CD8-positive, alpha-beta memory T cell (primary cell): ENCODE results near the gene IKBKG. TPM values are rescaled to one million over a fixed set of nuclear protein-coding genes. Genes with fewer than 3 reads are reported as not detected.
A peak's percentile ranks its signal among the peaks of the same experiment; 100 is the strongest.

Experiments
- CTCF ChIA-PET: fragments of 350-600 bp; sonication (Branson Sonifier 250); formaldehyde crosslinking; loops from one replicate; lab custom pipeline; 2021; ENCODE audit warnings: antibody characterized with exemption; lab: Charles Lee
- POLR2A ChIA-PET: fragments of 350-600 bp; sonication (Branson Sonifier 250); formaldehyde crosslinking; loops from one replicate; lab custom pipeline; 2021; ENCODE audit warnings: antibody characterized with exemption; lab: Charles Lee
- DNase-seq, 5 donors: peaks; one replicate each; pipeline versions ENCODE4 v3.0.0 to v3.0.0-alpha.2; 2020 to 2022; ENCODE audit warnings: mixed read lengths in 1 of 5
- H3K27ac ChIP-seq: one replicate; pipeline ENCODE4 v1.7.0; 2013; ENCODE audit warnings: low read depth, mild to moderate bottlenecking, low read length, moderate library complexity
- H3K27me3 ChIP-seq: 2 replicates; pipeline ENCODE4 v1.7.0; 2013; ENCODE audit warnings: low read length, mild to moderate bottlenecking; ENCODE audit not compliant: insufficient read depth, poor library complexity, severe bottlenecking
- H3K36me3 ChIP-seq: 2 replicates; pipeline ENCODE4 v1.7.0; 2013; ENCODE audit warnings: mild to moderate bottlenecking, low read length, moderate library complexity; ENCODE audit not compliant: insufficient read depth
- H3K4me1 ChIP-seq: 2 replicates; pipeline ENCODE4 v1.7.0; 2013; ENCODE audit warnings: mild to moderate bottlenecking, low read length, moderate library complexity; ENCODE audit not compliant: insufficient read depth
- H3K4me3 ChIP-seq: 2 replicates; pipeline ENCODE4 v1.7.0; 2013; ENCODE audit warnings: mild to moderate bottlenecking, low read length
- H3K9me3 ChIP-seq: 2 replicates; pipeline ENCODE4 v1.7.0; 2013; ENCODE audit warnings: mild to moderate bottlenecking, low read length
- H3K27ac Mint-ChIP-seq, 8 donors: one replicate each; pipeline ENCODE4 v1.8.0; 2020 to 2021; ENCODE audit warnings: mixed read lengths in 8 of 8, mild to moderate bottlenecking in 6 of 8, inconsistent platforms in 3 of 8, moderate library complexity in 3 of 8
- H3K27me3 Mint-ChIP-seq, 2 donors: one replicate each; pipeline ENCODE4 v1.8.0; 2020 to 2021; ENCODE audit warnings: mixed read lengths in 2 of 2, mild to moderate bottlenecking in 1 of 2, moderate library complexity in 1 of 2
- H3K36me3 Mint-ChIP-seq, 3 donors: one replicate each; pipeline ENCODE4 v1.8.0; 2020 to 2021; ENCODE audit warnings: mixed read lengths in 3 of 3, inconsistent platforms in 1 of 3, mild to moderate bottlenecking in 1 of 3
- H3K4me1 Mint-ChIP-seq, 3 donors: one replicate each; pipeline ENCODE4 v1.8.0; 2020 to 2021; ENCODE audit warnings: mixed read lengths in 3 of 3, inconsistent platforms in 1 of 3, mild to moderate bottlenecking in 1 of 3
- H3K4me3 Mint-ChIP-seq, 7 donors: one replicate each; pipeline ENCODE4 v1.8.0; 2020 to 2021; ENCODE audit warnings: mixed read lengths in 7 of 7, mild to moderate bottlenecking in 6 of 7, moderate library complexity in 4 of 7, inconsistent platforms in 2 of 7
- H3K9me3 Mint-ChIP-seq, 5 donors: one replicate each; pipeline ENCODE4 v1.8.0; 2020 to 2022; ENCODE audit warnings: mixed read lengths in 5 of 5, mild to moderate bottlenecking in 3 of 5, moderate library complexity in 2 of 5, inconsistent platforms in 1 of 5
- polyA plus RNA-seq: library from polyadenylated mRNA; unstranded; fragments of 300-500 nt; fragmentation: Illumina TruSeq; gene quantifications from one replicate; pipeline ENCODE4 v1.2.3, GENCODE V29; 2021
- total RNA-seq, 2 experiments: library from RNA; stranded (reverse); gene quantifications; one replicate each; pipeline ENCODE4 v1.2.3, GENCODE V29; 2021

The IKBKG gene
- total and polyA plus RNA-seq, 3 experiments from 2014 or later, result 33.9 to 35.4 (median 34.8) TPM

GRCh38 chrX:154596290-154596929 is 49.0 kb downstream of the IKBKG start:
- ChIA-PET POLR2A (no interaction called here), CTCF (no interaction called here)
- no peak for DNase-seq
- peaks cover 0 to 9% of the 10 kb centered on the region in 2 donors for H3K27me3 Mint-ChIP-seq
- no peaks in the 10 kb centered on the region for H3K36me3 Mint-ChIP-seq
- no peak overlapping the region for H3K27ac Mint-ChIP-seq
- H3K4me1 Mint-ChIP-seq, result peaks cover 8 to 13% (median 10%) of the 10 kb centered on the region in 3 donors
- H3K4me3 Mint-ChIP-seq, result no peak overlapping the region
- no peak overlapping the region for H3K27ac ChIP-seq
- H3K9me3 Mint-ChIP-seq, result peaks cover 0 to 8% (median 3%) of the 10 kb centered on the region in 5 donors
- H3K27me3 ChIP-seq, result no peaks in the 10 kb centered on the region
- H3K4me3 ChIP-seq, result no peak overlapping the region
- H3K36me3 ChIP-seq, result no peaks in the 10 kb centered on the region
- no peaks in the 10 kb centered on the region for H3K9me3 ChIP-seq
- H3K4me1 ChIP-seq, result no peaks in the 10 kb centered on the region

- no peaks in the 10 kb centered on the region for H3K9me3 ChIP-seq
- Mint-ChIP-seq H3K27me3 (peaks cover 0 to 9% of the 10 kb centered on the region in 2 donors), H3K27ac (no peak overlapping the region), H3K36me3 (no peaks in the 10 kb centered on the region), H3K9me3 (peaks cover 0 to 6% (median under 1%) of the 10 kb centered on the region in 5 donors), H3K4me1 (peaks cover 8 to 13% (median 10%) of the 10 kb centered on the region in 3 donors), H3K4me3 (no peak overlapping the region)
- ChIA-PET POLR2A (no interaction called here), CTCF (no interaction called here)
- H3K36me3 ChIP-seq, result no peaks in the 10 kb centered on the region
- H3K27ac ChIP-seq, result no peak overlapping the region
- no peak for DNase-seq
- no peak overlapping the region for H3K4me3 ChIP-seq
- H3K4me1 ChIP-seq, result no peaks in the 10 kb centered on the region
- H3K27me3 ChIP-seq, result no peaks in the 10 kb centered on the region
These were observed 49.8 kb downstream of the IKBKG start for GRCh38 chrX:154597221-154597620.

- Mint-ChIP-seq H3K4me3 (no peak overlapping the region), H3K9me3 (no peaks in the 10 kb centered on the region), H3K27ac (peak overlapping the region in 1 of 8 donors; percentile 43), H3K4me1 (peaks cover 8 to 13% (median 10%) of the 10 kb centered on the region in 3 donors), H3K36me3 (no peaks in the 10 kb centered on the region), H3K27me3 (peaks cover 0 to 9% of the 10 kb centered on the region in 2 donors)
- no peak for DNase-seq
- H3K9me3 ChIP-seq, result no peaks in the 10 kb centered on the region
- ChIA-PET CTCF (no interaction called here), POLR2A (no interaction called here)
- H3K4me3 ChIP-seq, result no peak overlapping the region
- H3K4me1 ChIP-seq, result no peaks in the 10 kb centered on the region
- H3K27ac ChIP-seq, result no peak overlapping the region
- no peaks in the 10 kb centered on the region for H3K36me3 ChIP-seq
- H3K27me3 ChIP-seq, result no peaks in the 10 kb centered on the region
These were observed 51.2 kb downstream of the IKBKG start for GRCh38 chrX:154598656-154599055.

- POLR2A ChIA-PET, result no interaction called here
- Mint-ChIP-seq H3K9me3 (no peaks in the 10 kb centered on the region), H3K4me3 (no peak overlapping the region)
These were observed 52.1 kb downstream of the IKBKG start for GRCh38 chrX:154599531-154599930.

GRCh38 chrX:154600759-154601374 is 53.4 kb downstream of the IKBKG start:
- Mint-ChIP-seq H3K27ac (no peak overlapping the region), H3K4me3 (no peak overlapping the region), H3K27me3 (peaks cover 2 to 3% of the 10 kb centered on the region in 2 donors), H3K9me3 (no peaks in the 10 kb centered on the region), H3K36me3 (no peaks in the 10 kb centered on the region), H3K4me1 (peaks cover 6 to 11% (median 6%) of the 10 kb centered on the region in 3 donors)
- Histone ChIP-seq H3K4me1 (no peaks in the 10 kb centered on the region), H3K9me3 (no peaks in the 10 kb centered on the region), H3K36me3 (no peaks in the 10 kb centered on the region), H3K27ac (no peak overlapping the region), H3K4me3 (no peak overlapping the region), H3K27me3 (no peaks in the 10 kb centered on the region)
- DNase-seq, result no peak
- ChIA-PET CTCF (no interaction called here), POLR2A (no interaction called here)

More at GRCh38 chrX:154599531-154599930, 52.1 kb downstream of the IKBKG start:
- Mint-ChIP-seq H3K4me1 (peaks cover 8 to 13% (median 10%) of the 10 kb centered on the region in 3 donors), H3K36me3 (no peaks in the 10 kb centered on the region), H3K27ac (peak overlapping the region in 1 of 8 donors; percentile 11), H3K27me3 (peaks cover 3 to 4% of the 10 kb centered on the region in 2 donors)
- H3K9me3 ChIP-seq, result no peaks in the 10 kb centered on the region
- no peaks in the 10 kb centered on the region for H3K36me3 ChIP-seq
- no peak overlapping the region for H3K4me3 ChIP-seq
- no peaks in the 10 kb centered on the region for H3K4me1 ChIP-seq
- no peaks in the 10 kb centered on the region for H3K27me3 ChIP-seq
- no peak for DNase-seq
- CTCF ChIA-PET, result no interaction called here
- no peak overlapping the region for H3K27ac ChIP-seq

GRCh38 chrX:154602226-154602625 is 54.8 kb downstream of the IKBKG start:
- H3K27me3 ChIP-seq, result no peaks in the 10 kb centered on the region
- no peaks in the 10 kb centered on the region for H3K4me1 ChIP-seq
- Mint-ChIP-seq H3K4me3 (no peak overlapping the region), H3K36me3 (no peaks in the 10 kb centered on the region), H3K9me3 (no peaks in the 10 kb centered on the region), H3K4me1 (peaks cover 0 to 4% (median 0%) of the 10 kb centered on the region in 3 donors), H3K27me3 (peaks cover 0 to 3% of the 10 kb centered on the region in 2 donors), H3K27ac (no peak overlapping the region)
- no peak for DNase-seq
- H3K36me3 ChIP-seq, result no peaks in the 10 kb centered on the region
- CTCF ChIA-PET, result no interaction called here
- no peaks in the 10 kb centered on the region for H3K9me3 ChIP-seq
- H3K27ac ChIP-seq, result no peak overlapping the region
- no peak overlapping the region for H3K4me3 ChIP-seq
- POLR2A ChIA-PET, result no interaction called here

GRCh38 chrX:154602766-154603437 is 55.5 kb downstream of the IKBKG start:
- H3K27me3 Mint-ChIP-seq, result peaks cover 0 to 3% of the 10 kb centered on the region in 2 donors
- Histone ChIP-seq H3K27ac (no peak overlapping the region), H3K27me3 (no peaks in the 10 kb centered on the region), H3K36me3 (no peaks in the 10 kb centered on the region), H3K4me3 (no peak overlapping the region), H3K4me1 (no peaks in the 10 kb centered on the region), H3K9me3 (no peaks in the 10 kb centered on the region)
- ChIA-PET CTCF (no interaction called here), POLR2A (no interaction called here)
- no peaks in the 10 kb centered on the region for H3K9me3 Mint-ChIP-seq
- no peak overlapping the region for H3K27ac Mint-ChIP-seq
- peaks cover 0 to 4% (median 0%) of the 10 kb centered on the region in 3 donors for H3K4me1 Mint-ChIP-seq
- H3K36me3 Mint-ChIP-seq, result no peaks in the 10 kb centered on the region
- no peak overlapping the region for H3K4me3 Mint-ChIP-seq
- no peak for DNase-seq
